ENCODE results near the gene EFNA5.

DNA sequence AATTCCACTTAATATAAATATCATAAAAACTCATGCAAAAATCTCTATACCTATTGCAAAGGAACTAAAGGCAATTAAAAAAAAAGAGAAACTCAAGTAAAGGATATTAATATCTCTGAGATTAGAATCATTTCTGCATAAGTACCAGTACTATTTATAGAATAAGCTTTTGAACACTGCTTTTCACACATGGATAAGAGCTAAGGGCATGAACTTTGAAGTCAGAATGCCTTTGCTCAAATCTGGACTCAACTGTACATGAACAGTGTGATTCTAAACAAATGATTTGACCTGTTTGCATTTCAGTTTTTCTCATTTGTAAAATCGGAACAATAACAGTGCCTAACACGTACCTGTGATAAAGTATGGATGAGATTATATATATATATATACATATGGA is 255.9 kb downstream of the EFNA5 start:
- TF ChIP-seq, protein P1, sequence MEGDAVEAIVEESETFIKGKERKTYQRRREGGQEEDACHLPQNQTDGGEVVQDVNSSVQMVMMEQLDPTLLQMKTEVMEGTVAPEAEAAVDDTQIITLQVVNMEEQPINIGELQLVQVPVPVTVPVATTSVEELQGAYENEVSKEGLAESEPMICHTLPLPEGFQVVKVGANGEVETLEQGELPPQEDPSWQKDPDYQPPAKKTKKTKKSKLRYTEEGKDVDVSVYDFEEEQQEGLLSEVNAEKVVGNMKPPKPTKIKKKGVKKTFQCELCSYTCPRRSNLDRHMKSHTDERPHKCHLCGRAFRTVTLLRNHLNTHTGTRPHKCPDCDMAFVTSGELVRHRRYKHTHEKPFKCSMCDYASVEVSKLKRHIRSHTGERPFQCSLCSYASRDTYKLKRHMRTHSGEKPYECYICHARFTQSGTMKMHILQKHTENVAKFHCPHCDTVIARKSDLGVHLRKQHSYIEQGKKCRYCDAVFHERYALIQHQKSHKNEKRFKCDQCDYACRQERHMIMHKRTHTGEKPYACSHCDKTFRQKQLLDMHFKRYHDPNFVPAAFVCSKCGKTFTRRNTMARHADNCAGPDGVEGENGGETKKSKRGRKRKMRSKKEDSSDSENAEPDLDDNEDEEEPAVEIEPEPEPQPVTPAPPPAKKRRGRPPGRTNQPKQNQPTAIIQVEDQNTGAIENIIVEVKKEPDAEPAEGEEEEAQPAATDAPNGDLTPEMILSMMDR (tag by site-specific recombination; IDR thresholded peaks at IDR 0.05): no peak
- TF ChIP-seq ZNF274 (IDR thresholded peaks at IDR 0.05; ENCODE audit: low read length): no peak
- no peak for TF ChIP-seq ZNF274 (tag by site-specific recombination; IDR thresholded peaks at IDR 0.05; ENCODE audit: borderline replicate concordance)
- TF ChIP-seq SCRT2 (tag by site-specific recombination; IDR thresholded peaks at IDR 0.05): no peak
- TF ChIP-seq ZNF146 (tag by site-specific recombination; IDR thresholded peaks at IDR 0.05): no peak
- TF ChIP-seq, protein P2, sequence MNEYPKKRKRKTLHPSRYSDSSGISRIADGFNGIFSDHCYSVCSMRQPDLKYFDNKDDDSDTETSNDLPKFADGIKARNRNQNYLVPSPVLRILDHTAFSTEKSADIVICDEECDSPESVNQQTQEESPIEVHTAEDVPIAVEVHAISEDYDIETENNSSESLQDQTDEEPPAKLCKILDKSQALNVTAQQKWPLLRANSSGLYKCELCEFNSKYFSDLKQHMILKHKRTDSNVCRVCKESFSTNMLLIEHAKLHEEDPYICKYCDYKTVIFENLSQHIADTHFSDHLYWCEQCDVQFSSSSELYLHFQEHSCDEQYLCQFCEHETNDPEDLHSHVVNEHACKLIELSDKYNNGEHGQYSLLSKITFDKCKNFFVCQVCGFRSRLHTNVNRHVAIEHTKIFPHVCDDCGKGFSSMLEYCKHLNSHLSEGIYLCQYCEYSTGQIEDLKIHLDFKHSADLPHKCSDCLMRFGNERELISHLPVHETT (tag by site-specific recombination; IDR thresholded peaks at IDR 0.05): no peak
- TF ChIP-seq ZNF223 (tag by site-specific recombination; IDR thresholded peaks at IDR 0.05): no peak
- TF ChIP-seq, protein P3, sequence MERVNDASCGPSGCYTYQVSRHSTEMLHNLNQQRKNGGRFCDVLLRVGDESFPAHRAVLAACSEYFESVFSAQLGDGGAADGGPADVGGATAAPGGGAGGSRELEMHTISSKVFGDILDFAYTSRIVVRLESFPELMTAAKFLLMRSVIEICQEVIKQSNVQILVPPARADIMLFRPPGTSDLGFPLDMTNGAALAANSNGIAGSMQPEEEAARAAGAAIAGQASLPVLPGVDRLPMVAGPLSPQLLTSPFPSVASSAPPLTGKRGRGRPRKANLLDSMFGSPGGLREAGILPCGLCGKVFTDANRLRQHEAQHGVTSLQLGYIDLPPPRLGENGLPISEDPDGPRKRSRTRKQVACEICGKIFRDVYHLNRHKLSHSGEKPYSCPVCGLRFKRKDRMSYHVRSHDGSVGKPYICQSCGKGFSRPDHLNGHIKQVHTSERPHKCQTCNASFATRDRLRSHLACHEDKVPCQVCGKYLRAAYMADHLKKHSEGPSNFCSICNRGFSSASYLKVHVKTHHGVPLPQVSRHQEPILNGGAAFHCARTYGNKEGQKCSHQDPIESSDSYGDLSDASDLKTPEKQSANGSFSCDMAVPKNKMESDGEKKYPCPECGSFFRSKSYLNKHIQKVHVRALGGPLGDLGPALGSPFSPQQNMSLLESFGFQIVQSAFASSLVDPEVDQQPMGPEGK (tag by site-specific recombination; IDR thresholded peaks at IDR 0.05): no peak
- TF ChIP-seq, protein P4, sequence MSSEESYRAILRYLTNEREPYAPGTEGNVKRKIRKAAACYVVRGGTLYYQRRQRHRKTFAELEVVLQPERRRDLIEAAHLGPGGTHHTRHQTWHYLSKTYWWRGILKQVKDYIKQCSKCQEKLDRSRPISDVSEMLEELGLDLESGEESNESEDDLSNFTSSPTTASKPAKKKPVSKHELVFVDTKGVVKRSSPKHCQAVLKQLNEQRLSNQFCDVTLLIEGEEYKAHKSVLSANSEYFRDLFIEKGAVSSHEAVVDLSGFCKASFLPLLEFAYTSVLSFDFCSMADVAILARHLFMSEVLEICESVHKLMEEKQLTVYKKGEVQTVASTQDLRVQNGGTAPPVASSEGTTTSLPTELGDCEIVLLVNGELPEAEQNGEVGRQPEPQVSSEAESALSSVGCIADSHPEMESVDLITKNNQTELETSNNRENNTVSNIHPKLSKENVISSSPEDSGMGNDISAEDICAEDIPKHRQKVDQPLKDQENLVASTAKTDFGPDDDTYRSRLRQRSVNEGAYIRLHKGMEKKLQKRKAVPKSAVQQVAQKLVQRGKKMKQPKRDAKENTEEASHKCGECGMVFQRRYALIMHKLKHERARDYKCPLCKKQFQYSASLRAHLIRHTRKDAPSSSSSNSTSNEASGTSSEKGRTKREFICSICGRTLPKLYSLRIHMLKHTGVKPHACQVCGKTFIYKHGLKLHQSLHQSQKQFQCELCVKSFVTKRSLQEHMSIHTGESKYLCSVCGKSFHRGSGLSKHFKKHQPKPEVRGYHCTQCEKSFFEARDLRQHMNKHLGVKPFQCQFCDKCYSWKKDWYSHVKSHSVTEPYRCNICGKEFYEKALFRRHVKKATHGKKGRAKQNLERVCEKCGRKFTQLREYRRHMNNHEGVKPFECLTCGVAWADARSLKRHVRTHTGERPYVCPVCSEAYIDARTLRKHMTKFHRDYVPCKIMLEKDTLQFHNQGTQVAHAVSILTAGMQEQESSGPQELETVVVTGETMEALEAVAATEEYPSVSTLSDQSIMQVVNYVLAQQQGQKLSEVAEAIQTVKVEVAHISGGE (tag by site-specific recombination; conservative IDR thresholded peaks at IDR 0.05; ENCODE audit: low read depth): no peak
- no peak for TF ChIP-seq ZNF585B (tag by site-specific recombination; IDR thresholded peaks at IDR 0.05)
- no peak for TF ChIP-seq ZNF266 (tag by site-specific recombination; IDR thresholded peaks at IDR 0.05; ENCODE audit: low read depth)

Data from HEK293 (cell line).